Activated CD4-positive, alpha-beta T cell treated with anti-CD3 and anti-CD28 coated beads, Interleukin-2, amount 10 ng/mL, durations not matched to agents 24 days and 14 days (primary cell): ENCODE measurements around the gene RASA2. TPM values are rescaled to one million over a fixed set of nuclear protein-coding genes. Genes with fewer than 3 reads are reported as not detected.

Experiments used
- DNase-seq: peaks from one replicate; pipeline ENCODE4 v3.0.0; 2022
- H3K27ac Mint-ChIP-seq: one replicate; pipeline ENCODE4 v1.8.0; 2022; ENCODE audit warnings: mild to moderate bottlenecking, mixed read lengths
- H3K27me3 Mint-ChIP-seq: one replicate; pipeline ENCODE4 v1.8.0; 2022; ENCODE audit warnings: mixed read lengths
- H3K36me3 Mint-ChIP-seq: one replicate; pipeline ENCODE4 v1.8.0; 2022; ENCODE audit warnings: low read depth, mild to moderate bottlenecking, mixed read lengths
- H3K4me1 Mint-ChIP-seq: one replicate; pipeline ENCODE4 v1.8.0; 2021; ENCODE audit warnings: mixed read lengths
- H3K4me3 Mint-ChIP-seq: one replicate; pipeline ENCODE4 v1.8.0; 2022; ENCODE audit warnings: mild to moderate bottlenecking, moderate library complexity, mixed read lengths
- H3K9me3 Mint-ChIP-seq: one replicate; pipeline ENCODE4 v1.8.0; 2021; ENCODE audit warnings: mixed read lengths
- intact Hi-C: fragments of 100-400 bp; cut with micrococcal nuclease; formaldehyde crosslinking; loops from one replicate; pipeline ENCODE4 v1.15.1; 2023
- total RNA-seq: library from RNA; stranded (reverse); gene quantifications from 2 replicates; pipeline ENCODE4 v1.2.3, GENCODE V29; 2022

The RASA2 gene
- total RNA-seq, 1 donor from 2014 or later = 30.2 TPM

GRCh38 chr3:141539431-141540187, 52.8 kb downstream of the RASA2 start:
- no peak overlapping the region for H3K4me3 Mint-ChIP-seq
- no peaks in the 10 kb centered on the region for H3K27me3 Mint-ChIP-seq
- no peak for DNase-seq
- H3K36me3 Mint-ChIP-seq = peaks cover 65% of the 10 kb centered on the region
- no peak overlapping the region for H3K27ac Mint-ChIP-seq
- H3K9me3 Mint-ChIP-seq = peaks cover 14% of the 10 kb centered on the region
- intact Hi-C loops = no loop called here
- peaks cover 24% of the 10 kb centered on the region for H3K4me1 Mint-ChIP-seq

GRCh38 chr3:141540531-141540930, 53.7 kb downstream of the RASA2 start:
- DNase-seq = no peak
- Mint-ChIP-seq H3K9me3 (peaks cover 13% of the 10 kb centered on the region), H3K4me3 (no peak overlapping the region), H3K27ac (no peak overlapping the region), H3K36me3 (peaks cover 65% of the 10 kb centered on the region), H3K4me1 (peaks cover 30% of the 10 kb centered on the region), H3K27me3 (no peaks in the 10 kb centered on the region)
- intact Hi-C loops = no loop called here

GRCh38 chr3:141542202-141542969, 55.6 kb downstream of the RASA2 start:
- intact Hi-C loops = loop anchor here (1.0 kb wide), 4 partner anchors 10 to 42 kb away; no protein-coding TSS in a partner anchor
- H3K36me3 Mint-ChIP-seq = peaks cover 67% of the 10 kb centered on the region
- H3K4me1 Mint-ChIP-seq = peaks cover 31% of the 10 kb centered on the region
- H3K27me3 Mint-ChIP-seq = no peaks in the 10 kb centered on the region
- H3K27ac Mint-ChIP-seq = peak overlapping the region; percentile 74
- H3K4me3 Mint-ChIP-seq = no peak overlapping the region
- H3K9me3 Mint-ChIP-seq = peaks cover 15% of the 10 kb centered on the region
- no peak for DNase-seq

GRCh38 chr3:141542989-141543388, 56.2 kb downstream of the RASA2 start:
- Mint-ChIP-seq H3K4me3 (no peak overlapping the region), H3K4me1 (peaks cover 31% of the 10 kb centered on the region), H3K27ac (peak overlapping the region; percentile 54), H3K9me3 (peaks cover 21% of the 10 kb centered on the region), H3K27me3 (no peaks in the 10 kb centered on the region), H3K36me3 (peaks cover 73% of the 10 kb centered on the region)
- no peak for DNase-seq
- intact Hi-C loops = loop anchor here (1.0 kb wide), 4 partner anchors 9 to 43 kb away; no protein-coding TSS in a partner anchor

- intact Hi-C loops = no loop called here
- peaks cover 31% of the 10 kb centered on the region for H3K9me3 Mint-ChIP-seq
Observed at GRCh38 chr3:141544697-141545096, 57.9 kb downstream of the RASA2 start.

GRCh38 chr3:141546081-141546480, 59.3 kb downstream of the RASA2 start:
- H3K9me3 Mint-ChIP-seq = peaks cover 35% of the 10 kb centered on the region
- H3K4me3 Mint-ChIP-seq = no peak overlapping the region
- H3K27ac Mint-ChIP-seq = peak overlapping the region; percentile 58
- no peak for DNase-seq
- peaks cover 86% of the 10 kb centered on the region for H3K36me3 Mint-ChIP-seq
- no peaks in the 10 kb centered on the region for H3K27me3 Mint-ChIP-seq
- peaks cover 39% of the 10 kb centered on the region for H3K4me1 Mint-ChIP-seq
- intact Hi-C loops = no loop called here

More at GRCh38 chr3:141544697-141545096, 57.9 kb downstream of the RASA2 start:
- Mint-ChIP-seq H3K36me3 (peaks cover 84% of the 10 kb centered on the region), H3K27ac (peak overlapping the region; percentile 49), H3K27me3 (no peaks in the 10 kb centered on the region), H3K4me1 (peaks cover 36% of the 10 kb centered on the region), H3K4me3 (peak overlapping the region; percentile 45)
- DNase-seq = peak; percentile 74

GRCh38 chr3:141546586-141546985, 59.8 kb downstream of the RASA2 start:
- Mint-ChIP-seq H3K36me3 (peaks cover 88% of the 10 kb centered on the region), H3K27ac (no peak overlapping the region), H3K9me3 (peaks cover 35% of the 10 kb centered on the region), H3K4me1 (peaks cover 43% of the 10 kb centered on the region), H3K4me3 (no peak overlapping the region), H3K27me3 (no peaks in the 10 kb centered on the region)
- intact Hi-C loops = no loop called here
- DNase-seq = no peak

- no peak overlapping the region for H3K4me3 Mint-ChIP-seq
- intact Hi-C loops = no loop called here
- peaks cover 76% of the 10 kb centered on the region for H3K36me3 Mint-ChIP-seq
- no peak overlapping the region for H3K27ac Mint-ChIP-seq
- DNase-seq = no peak
- H3K9me3 Mint-ChIP-seq = peaks cover 35% of the 10 kb centered on the region
- H3K4me1 Mint-ChIP-seq = peaks cover 45% of the 10 kb centered on the region
- no peaks in the 10 kb centered on the region for H3K27me3 Mint-ChIP-seq
Observed at GRCh38 chr3:141547791-141548190, 61.0 kb downstream of the RASA2 start.

- no peak for DNase-seq
- no peaks in the 10 kb centered on the region for H3K27me3 Mint-ChIP-seq
- H3K36me3 Mint-ChIP-seq = peaks cover 54% of the 10 kb centered on the region
- H3K9me3 Mint-ChIP-seq = peaks cover 24% of the 10 kb centered on the region
- peak overlapping the region; percentile 33 for H3K4me3 Mint-ChIP-seq
- H3K4me1 Mint-ChIP-seq = peaks cover 45% of the 10 kb centered on the region
- H3K27ac Mint-ChIP-seq = peak overlapping the region; percentile 47
- intact Hi-C loops = no loop called here
Observed at GRCh38 chr3:141550926-141551665, 64.3 kb downstream of the RASA2 start.

GRCh38 chr3:141552440-141552991, 65.7 kb downstream of the RASA2 start:
- intact Hi-C loops = loop anchor here (1.0 to 2.0 kb wide), 4 partner anchors 10 to 138 kb away; no protein-coding TSS in a partner anchor
- Mint-ChIP-seq H3K4me1 (peaks cover 44% of the 10 kb centered on the region), H3K4me3 (peak overlapping the region; percentile 60), H3K27ac (peak overlapping the region; percentile 92), H3K36me3 (peaks cover 41% of the 10 kb centered on the region), H3K27me3 (no peaks in the 10 kb centered on the region), H3K9me3 (peaks cover 18% of the 10 kb centered on the region)
- DNase-seq = no peak

GRCh38 chr3:141553055-141553454, 66.2 kb downstream of the RASA2 start:
- H3K27me3 Mint-ChIP-seq = no peaks in the 10 kb centered on the region
- intact Hi-C loops = loop anchor here (1.0 to 2.0 kb wide), 2 partner anchors 67 to 138 kb away; no protein-coding TSS in a partner anchor

GRCh38 chr3:141556034-141556433, 69.2 kb downstream of the RASA2 start:
- Mint-ChIP-seq H3K4me1 (peaks cover 36% of the 10 kb centered on the region), H3K36me3 (peaks cover 21% of the 10 kb centered on the region), H3K9me3 (no peaks in the 10 kb centered on the region), H3K27me3 (no peaks in the 10 kb centered on the region), H3K4me3 (peak overlapping the region; percentile 12), H3K27ac (peak overlapping the region; percentile 64)
- DNase-seq = no peak
- intact Hi-C loops = loop anchor here (1.0 kb wide), 2 partner anchors 14 to 56 kb away; no protein-coding TSS in a partner anchor

More at GRCh38 chr3:141553055-141553454, 66.2 kb downstream of the RASA2 start:
- Mint-ChIP-seq H3K4me3 (peak overlapping the region; percentile 60), H3K36me3 (peaks cover 36% of the 10 kb centered on the region), H3K4me1 (peaks cover 44% of the 10 kb centered on the region), H3K9me3 (peaks cover 13% of the 10 kb centered on the region), H3K27ac (peak overlapping the region; percentile 92)
- DNase-seq = peak; percentile 81
